Measurements from ENCODE around the gene ATG4D. TPM values are rescaled to one million over a fixed set of nuclear protein-coding genes. Genes with fewer than 3 reads are reported as not detected.

The ATG4D gene
- total and polyA plus RNA-seq, 2 experiments from 2014 or later = 15.1 to 55.5 TPM

- DNase-seq (ENCODE audit: low spot score) = no peak
- Histone ChIP-seq H3K27me3 (ENCODE audit: insufficient read depth) (no peaks in the 10 kb centered on the region), H3K4me2 (no peak overlapping the region), H2AFZ (no peak overlapping the region), H3K4me3 (no peak overlapping the region), H3K79me2 (replicated peaks; ENCODE audit: insufficient read depth) (no peaks in the 10 kb centered on the region), H3K36me3 (ENCODE audit: insufficient read depth) (0 out of 2 replicates have a peak, but pooled peaks cover 29% of the 10 kb centered on the region), H3K27ac (ENCODE audit: low read depth) (no peak overlapping the region), H3F3A (replicated peaks; ENCODE audit: low read depth) (peaks cover 27% of the 10 kb centered on the region), H3K9me2 (ENCODE audit: insufficient read depth) (no peaks in the 10 kb centered on the region), H4K20me1 (replicated peaks; ENCODE audit: insufficient read depth) (peaks cover 8% of the 10 kb centered on the region), H3K4me1 (ENCODE audit: insufficient read depth) (no peaks in the 10 kb centered on the region)
- no peak overlapping the region for H3K27ac Mint-ChIP-seq
- H3K4me1 Mint-ChIP-seq = no peaks in the 10 kb centered on the region
- TF ChIP-seq EZH2 (IDR thresholded peaks at IDR 0.05; ENCODE audit: low read depth, unreplicated experiment) = no peak
- TF ChIP-seq ZNF462 (CRISPR knock-in tag; IDR thresholded peaks at IDR 0.05) = no peak
- TF ChIP-seq, protein P1, sequence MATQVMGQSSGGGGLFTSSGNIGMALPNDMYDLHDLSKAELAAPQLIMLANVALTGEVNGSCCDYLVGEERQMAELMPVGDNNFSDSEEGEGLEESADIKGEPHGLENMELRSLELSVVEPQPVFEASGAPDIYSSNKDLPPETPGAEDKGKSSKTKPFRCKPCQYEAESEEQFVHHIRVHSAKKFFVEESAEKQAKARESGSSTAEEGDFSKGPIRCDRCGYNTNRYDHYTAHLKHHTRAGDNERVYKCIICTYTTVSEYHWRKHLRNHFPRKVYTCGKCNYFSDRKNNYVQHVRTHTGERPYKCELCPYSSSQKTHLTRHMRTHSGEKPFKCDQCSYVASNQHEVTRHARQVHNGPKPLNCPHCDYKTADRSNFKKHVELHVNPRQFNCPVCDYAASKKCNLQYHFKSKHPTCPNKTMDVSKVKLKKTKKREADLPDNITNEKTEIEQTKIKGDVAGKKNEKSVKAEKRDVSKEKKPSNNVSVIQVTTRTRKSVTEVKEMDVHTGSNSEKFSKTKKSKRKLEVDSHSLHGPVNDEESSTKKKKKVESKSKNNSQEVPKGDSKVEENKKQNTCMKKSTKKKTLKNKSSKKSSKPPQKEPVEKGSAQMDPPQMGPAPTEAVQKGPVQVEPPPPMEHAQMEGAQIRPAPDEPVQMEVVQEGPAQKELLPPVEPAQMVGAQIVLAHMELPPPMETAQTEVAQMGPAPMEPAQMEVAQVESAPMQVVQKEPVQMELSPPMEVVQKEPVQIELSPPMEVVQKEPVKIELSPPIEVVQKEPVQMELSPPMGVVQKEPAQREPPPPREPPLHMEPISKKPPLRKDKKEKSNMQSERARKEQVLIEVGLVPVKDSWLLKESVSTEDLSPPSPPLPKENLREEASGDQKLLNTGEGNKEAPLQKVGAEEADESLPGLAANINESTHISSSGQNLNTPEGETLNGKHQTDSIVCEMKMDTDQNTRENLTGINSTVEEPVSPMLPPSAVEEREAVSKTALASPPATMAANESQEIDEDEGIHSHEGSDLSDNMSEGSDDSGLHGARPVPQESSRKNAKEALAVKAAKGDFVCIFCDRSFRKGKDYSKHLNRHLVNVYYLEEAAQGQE (IDR thresholded peaks at IDR 0.05; ENCODE audit: unreplicated experiment) = no peak
- TF ChIP-seq JUNB (IDR thresholded peaks at IDR 0.05; ENCODE audit: unreplicated experiment) = no peak
- TF ChIP-seq, protein P2, sequence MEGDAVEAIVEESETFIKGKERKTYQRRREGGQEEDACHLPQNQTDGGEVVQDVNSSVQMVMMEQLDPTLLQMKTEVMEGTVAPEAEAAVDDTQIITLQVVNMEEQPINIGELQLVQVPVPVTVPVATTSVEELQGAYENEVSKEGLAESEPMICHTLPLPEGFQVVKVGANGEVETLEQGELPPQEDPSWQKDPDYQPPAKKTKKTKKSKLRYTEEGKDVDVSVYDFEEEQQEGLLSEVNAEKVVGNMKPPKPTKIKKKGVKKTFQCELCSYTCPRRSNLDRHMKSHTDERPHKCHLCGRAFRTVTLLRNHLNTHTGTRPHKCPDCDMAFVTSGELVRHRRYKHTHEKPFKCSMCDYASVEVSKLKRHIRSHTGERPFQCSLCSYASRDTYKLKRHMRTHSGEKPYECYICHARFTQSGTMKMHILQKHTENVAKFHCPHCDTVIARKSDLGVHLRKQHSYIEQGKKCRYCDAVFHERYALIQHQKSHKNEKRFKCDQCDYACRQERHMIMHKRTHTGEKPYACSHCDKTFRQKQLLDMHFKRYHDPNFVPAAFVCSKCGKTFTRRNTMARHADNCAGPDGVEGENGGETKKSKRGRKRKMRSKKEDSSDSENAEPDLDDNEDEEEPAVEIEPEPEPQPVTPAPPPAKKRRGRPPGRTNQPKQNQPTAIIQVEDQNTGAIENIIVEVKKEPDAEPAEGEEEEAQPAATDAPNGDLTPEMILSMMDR (conservative IDR thresholded peaks at IDR 0.05; ENCODE audit: low read depth in 2 of 2) = no peak
- no peak for TF ChIP-seq ZNF331 (CRISPR knock-in tag; IDR thresholded peaks at IDR 0.05; ENCODE audit: low read depth)
- no peak for TF ChIP-seq EZH2phosphoT487 (IDR thresholded peaks at IDR 0.05; ENCODE audit: unreplicated experiment)
- no peak for TF ChIP-seq ZNF114 (CRISPR knock-in tag; IDR thresholded peaks at IDR 0.05)
- ATAC-seq = no peak
- H3K36me3 Mint-ChIP-seq (ENCODE audit: low read depth) = peaks cover 86% of the 10 kb centered on the region
- no peak overlapping the region for H3K4me3 Mint-ChIP-seq
- no peaks in the 10 kb centered on the region for H3K9me3 Mint-ChIP-seq
- H3K27me3 Mint-ChIP-seq (ENCODE audit: insufficient read depth, low read depth, poor library complexity) = peaks cover 15% of the 10 kb centered on the region
Measured at GRCh38 chr19:10557603-10558197, 14.0 kb downstream of the ATG4D start.

Measured in GM23338 (cell line).